Measurements from ENCODE around the gene STX16.

GRCh38 chr20:58619077-58619863 is 31.8 kb upstream of the STX16 start:
- TF ChIP-seq PCBP1 (IDR thresholded peaks at IDR 0.05; ENCODE audit: low read depth, low read length, poor library complexity, severe bottlenecking) (no peak), POLR2AphosphoS5 (IDR thresholded peaks at IDR 0.05; ENCODE audit: control insufficient read depth, insufficient read depth, low read depth, low read length) (no peak), ELK1 (CRISPR knock-in tag; IDR thresholded peaks at IDR 0.05) (no peak), TCF7L2 (IDR thresholded peaks at IDR 0.05; ENCODE audit: low read depth, low read length) (no peak)
